Measurements from ENCODE around the gene LMX1B.

LMX1B gene

DNA sequence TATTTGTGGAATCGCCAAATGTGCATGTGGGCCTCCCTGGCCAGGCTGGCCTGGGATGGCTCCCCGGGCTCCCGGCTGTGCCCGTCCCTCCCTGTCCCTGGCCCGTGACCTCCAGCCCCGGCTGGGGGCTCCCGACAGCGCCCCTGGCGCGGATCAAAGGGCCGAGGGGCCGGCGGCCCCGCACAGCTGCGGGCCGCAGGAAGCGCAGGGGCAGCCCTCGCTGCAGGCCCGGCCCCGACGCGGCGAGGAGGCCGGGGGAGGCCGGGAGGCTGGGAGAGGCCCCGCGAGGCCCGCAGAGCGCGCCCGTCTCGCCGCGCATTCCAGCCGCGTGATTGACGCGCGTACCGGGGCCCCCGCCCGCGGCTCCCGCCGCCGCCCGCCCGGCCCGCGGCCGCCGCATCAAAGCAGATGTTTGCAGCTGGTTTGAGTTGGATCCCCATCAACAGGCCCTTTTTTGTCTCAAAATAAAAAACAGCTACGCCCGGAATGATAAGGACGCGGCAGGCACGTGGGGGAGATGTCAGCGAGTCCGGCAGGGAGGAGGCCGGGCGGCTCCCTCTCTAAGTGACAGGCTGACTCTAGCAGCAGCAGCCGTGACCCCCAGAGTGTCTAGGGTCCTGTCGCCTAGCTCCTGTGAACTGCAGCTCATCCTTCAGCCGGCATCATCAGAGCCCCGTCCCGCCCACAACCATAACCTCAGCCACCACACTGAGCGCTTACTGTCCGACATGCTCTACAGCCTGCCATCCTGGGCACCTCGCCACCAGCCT lies 69.4 kb downstream of the LMX1B start:
- DNase-seq, result no peak

DNA sequence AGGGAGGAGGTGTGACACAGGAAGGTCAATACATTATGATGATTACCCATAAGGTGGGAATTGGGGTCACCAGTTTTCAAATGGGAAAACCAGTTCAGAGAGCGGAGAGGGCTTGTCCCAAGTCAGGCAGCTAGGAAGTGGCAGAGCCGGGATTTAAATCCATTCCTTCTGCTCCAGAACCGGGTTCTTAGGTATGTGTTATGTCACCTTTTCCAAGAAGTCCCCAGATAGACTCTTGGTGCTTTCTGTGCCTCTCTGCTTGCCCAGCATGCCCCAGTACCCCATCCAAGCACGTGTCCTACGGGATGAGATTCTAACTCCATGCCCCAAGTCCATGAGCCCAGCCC lies 69.9 kb downstream of the LMX1B start:
- no peak for DNase-seq

DNA sequence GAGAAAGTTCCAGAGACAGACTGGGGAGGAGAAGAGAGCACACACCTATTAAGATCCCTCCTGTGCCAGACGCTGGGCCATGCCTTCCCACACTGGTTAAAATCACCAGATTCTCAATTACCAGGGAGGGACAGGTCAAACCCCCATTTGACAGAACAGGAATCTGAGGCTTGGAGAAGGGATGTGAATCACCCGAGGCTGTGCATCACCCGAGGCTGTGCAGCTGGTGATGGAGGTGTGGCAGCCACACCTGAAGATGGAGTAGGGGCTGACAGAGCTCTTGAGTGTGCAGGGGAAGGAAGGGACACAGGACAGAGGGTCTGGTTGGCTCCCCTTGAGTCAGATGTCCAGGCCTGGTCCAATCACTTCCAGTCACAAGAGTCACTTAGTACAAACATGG lies 70.6 kb downstream of the LMX1B start:
- no peak for DNase-seq

DNA sequence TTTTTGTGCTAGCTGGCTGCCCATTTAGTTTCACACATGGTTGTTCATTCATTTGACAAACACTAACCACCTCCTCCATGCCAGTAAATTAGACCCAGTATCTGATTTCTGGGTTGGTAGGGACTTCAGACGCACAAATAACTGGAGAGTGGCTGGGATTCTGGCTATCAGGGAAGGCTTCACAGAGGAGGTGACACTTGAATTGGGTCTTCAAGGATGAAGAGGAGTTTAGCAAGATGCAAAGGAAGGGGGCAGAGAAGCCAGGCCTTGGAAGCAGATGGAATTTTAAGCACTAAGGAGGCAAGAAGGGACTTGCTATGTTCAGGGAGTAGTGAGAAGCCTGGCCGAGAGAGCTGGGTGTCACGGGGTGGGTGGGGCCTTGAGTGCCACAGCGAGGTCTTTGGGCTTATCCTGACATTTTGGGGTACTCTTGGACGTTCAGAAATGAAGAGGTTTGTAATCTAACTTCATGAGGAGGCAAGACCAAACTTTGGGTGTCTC lies 71.3 kb downstream of the LMX1B start:
- no peak for DNase-seq

DNA sequence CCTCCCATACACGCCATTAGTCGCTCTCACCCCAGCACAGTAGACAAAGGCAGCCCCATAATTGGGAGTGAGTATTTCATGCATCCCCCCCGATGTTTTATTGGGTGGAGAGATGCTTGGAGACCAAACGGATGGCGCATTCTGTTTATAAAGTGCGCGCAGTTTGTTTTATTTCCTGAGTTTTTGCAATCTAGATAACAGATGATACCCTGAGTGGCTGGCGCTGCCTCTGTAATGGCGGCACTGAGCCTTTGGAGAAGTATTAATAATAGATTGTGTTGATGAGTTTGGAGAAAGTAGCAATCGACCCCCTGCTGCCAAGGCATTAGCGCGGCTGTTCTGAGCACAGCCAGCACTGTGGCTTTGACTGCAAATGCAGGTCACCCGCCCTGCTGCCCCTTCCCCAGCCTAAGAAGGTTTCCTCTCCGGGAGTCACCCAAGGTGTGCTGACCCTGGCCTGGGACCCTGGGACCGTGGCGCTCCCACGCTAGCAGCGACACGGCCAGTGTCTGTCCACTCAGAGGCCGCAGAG lies 74.3 kb downstream of the LMX1B start:
- no peak for DNase-seq

DNA sequence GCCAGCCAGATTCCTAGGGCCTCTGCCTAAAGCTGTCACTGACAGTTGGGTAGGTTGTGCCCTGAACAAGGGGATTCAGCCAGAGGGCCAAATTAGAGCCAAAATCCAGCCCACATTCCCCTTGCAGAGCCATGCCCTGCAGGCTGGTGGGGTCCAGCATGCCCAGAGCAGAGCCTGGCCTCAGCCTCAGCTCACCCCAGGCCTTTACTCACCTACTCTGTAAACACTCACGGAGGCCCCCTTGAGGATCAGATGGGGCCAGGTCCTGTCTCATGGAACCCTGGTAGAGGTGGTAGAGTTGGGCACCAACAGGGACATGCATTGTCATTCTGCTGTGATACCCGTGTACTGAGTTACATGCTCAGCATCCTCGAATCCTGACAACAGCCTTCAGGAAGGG lies 74.9 kb downstream of the LMX1B start:
- DNase-seq, result no peak

DNA sequence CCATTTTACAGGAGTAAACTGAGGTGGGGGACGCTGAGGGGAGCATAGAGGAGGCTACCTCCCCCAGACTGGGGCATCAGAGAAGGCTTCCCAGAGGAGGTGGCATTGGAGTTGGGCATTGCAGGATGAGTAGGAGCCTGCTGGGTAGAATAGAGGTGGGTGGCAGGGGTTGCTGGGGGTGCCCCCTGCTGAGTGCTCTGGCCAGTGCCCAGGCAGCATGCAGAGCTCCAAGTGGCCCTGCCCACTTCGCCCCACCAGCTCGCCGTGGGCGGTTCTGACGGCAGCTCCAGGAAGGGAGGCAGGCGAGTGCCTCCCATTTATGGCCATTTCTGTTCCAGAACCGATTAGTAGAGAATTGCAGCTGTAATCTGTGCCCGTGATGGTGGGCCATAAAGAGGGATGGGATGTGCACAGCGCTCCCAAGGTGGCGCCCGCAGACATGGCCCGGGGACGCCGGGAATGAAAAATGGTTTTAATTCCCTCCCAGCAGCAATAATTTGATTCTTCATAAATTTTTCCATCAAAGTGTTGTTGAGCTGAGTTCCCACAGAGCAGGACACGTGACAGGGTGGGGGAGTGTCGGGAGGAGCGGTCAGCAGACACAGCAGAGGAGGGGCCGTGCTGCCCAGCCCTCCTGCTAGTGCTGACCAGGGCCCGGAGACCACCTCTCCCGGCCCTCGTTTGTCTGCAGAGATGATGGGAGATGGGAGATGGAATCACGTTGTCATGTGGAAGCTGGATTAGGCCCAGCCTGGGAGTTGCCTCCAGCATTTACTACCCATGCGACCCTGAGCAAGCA lies 75.5 kb downstream of the LMX1B start:
- DNase-seq, result no peak

DNA sequence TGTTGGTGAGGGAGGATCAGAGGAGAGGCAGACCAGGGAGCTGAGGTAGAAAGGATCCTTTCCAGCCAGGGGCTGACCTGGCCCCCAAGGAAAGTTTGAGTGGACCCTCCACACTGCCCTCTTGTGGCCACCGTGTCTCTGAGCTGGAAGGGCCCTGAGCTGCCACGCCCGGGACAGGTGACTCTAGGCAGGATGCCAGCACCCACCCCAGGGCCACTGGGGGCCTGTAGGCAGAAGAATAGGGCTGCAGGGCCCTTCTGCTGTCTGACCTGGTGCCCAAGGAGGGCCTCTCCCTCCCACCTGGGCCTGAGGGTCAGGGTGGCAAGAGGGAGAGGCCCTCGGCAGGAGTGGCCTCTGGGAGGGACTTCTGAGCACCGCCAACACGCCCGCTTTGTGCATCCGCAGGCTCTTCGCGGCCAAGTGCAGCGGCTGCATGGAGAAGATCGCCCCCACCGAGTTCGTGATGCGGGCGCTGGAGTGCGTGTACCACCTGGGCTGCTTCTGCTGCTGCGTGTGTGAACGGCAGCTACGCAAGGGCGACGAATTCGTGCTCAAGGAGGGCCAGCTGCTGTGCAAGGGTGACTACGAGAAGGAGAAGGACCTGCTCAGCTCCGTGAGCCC lies 76.8 kb downstream of the LMX1B start:
- DNase-seq, result peak; percentile 39

DNA sequence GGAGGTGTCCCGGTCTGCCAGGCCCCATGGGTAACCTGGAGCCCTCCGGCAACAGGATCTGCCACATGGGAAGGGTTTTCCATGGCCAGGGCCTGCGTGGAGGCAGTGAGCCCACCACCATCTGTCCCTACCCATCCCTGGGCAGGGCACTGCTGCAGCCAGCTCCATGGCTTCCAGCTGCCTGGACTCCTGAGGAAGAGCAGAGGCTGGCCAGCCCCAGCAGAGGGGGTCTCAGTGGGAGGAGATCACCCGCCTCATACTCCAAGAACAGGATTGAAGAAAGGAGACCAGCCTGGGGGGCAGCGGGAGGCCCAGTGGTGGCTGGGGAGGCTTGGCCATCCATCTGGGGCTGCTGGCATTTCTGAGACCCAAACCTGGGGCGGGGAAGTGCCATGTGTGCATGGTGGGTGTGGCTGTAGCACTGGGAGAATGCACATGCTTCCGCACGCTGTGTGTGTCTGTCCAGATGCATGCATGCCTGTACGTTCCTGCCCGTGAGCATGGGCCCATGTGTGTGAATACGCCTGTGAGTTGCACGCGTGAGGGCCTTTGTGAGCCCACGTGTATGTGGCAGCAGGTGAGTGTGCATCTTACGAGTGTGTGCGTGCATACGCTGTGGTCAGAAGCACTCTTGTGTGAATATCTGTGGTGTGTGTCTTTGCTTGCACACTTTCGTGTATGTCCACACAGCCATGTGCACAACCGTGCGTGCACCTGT lies 78.5 kb downstream of the LMX1B start:
- no peak for DNase-seq

DNA sequence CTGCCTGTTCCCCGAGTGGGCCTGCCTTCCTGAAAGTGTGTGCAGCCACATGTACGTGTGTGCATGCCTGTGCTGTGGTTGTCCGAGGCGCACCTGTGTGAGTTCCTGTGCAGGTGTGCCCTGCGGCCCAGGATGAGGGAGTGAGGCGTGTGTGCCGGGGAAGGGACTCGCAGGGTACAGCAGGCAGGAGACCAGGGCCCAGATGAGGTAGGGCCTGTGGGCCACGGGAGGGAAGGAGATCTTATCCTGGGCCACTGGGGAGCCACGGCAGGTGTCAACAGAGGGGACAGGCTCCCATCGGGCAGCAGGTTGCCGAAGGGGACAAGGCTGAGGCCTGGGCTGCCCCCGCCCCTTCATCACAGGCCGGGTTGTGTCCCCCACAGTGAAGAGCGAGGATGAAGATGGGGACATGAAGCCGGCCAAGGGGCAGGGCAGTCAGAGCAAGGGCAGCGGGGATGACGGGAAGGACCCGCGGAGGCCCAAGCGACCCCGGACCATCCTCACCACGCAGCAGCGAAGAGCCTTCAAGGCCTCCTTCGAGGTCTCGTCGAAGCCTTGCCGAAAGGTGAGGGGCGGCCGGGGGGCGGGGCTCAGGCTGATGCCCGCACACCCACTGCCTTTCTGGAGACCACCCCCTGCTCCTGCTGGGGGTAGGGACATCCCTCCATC lies 79.2 kb downstream of the LMX1B start:
- no peak for DNase-seq

DNA sequence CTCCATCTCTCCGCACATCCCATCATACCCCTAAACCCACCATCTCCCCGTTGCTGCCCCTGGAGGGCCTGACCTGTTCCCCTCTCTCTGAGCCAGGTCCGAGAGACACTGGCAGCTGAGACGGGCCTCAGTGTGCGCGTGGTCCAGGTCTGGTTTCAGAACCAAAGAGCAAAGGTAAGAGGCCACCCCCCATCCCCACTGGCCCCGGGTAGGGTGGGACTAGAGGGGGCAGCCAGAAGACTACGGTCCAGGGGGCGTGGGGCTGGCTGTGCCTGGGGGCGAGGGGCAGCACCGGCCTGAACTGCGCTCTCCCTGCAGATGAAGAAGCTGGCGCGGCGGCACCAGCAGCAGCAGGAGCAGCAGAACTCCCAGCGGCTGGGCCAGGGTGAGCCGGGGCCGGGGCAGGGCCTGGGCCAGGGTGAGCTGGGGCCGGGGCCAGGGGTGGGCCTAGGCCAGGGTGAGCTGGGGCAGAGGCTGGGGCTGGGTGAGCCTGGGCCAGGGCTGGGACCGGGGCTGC lies 79.8 kb downstream of the LMX1B start:
- DNase-seq, result no peak

DNA sequence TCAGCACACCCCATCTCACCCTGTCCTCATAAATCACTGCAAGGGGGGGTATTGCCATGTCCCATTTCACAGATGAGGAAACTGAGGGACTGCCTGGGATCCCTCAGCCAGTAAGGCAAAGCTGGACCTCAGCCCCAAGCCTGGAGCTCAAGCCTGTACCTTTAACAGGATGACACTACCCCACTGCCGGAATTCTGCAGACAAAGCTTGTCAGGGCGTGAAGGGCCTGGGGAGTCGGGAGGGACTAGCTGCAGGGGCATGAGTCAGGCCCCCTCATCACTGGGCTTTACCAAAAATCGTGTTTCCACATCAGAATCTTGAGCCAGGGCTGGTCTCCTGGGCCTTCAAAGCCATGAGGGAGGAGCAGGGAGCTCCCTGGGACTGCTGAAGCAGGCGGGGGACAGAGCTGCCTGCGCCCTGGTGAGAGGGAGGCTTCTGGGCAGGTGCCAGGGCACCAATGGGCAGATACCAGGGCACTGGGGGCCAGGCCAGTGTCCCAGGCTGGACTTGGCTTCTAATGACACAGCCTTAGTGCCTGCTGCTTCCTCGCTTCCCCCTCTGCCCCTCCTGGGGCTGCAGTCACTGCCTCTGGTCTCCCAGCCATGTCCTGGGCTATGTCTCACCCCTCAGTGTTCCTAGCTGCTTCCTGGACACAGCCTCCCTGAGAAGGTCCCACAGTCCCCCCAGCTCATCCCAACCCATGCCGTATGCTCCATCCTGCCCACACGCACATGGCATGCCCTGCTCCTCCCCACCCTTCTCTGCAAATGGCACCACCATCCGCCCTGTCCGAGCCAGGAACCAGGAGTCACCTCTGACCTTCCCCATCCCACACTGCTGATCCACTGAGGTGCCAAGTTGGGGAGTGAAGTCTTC lies 80.7 kb downstream of the LMX1B start:
- DNase-seq, result no peak

DNA sequence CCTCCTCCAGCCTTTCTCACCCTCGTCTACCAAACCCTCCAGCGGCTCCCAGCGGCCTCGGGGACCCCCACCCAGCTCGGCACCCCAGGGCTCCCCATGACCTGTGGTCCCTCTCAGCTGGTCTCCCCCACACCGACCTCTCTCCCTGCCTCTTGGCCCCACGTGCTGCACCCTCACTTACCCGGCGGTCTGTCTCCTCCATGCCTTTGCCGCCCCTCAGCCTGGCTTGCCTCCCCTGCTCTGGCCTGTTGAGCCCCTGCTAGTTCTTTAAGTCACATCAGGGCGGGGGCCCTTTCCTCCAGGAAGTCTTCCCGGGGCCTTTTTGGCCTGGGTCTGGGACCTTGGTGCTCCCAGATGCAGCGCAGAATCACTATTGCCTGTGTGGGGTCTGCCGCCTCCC lies 81.5 kb downstream of the LMX1B start:
- no peak for DNase-seq

DNA sequence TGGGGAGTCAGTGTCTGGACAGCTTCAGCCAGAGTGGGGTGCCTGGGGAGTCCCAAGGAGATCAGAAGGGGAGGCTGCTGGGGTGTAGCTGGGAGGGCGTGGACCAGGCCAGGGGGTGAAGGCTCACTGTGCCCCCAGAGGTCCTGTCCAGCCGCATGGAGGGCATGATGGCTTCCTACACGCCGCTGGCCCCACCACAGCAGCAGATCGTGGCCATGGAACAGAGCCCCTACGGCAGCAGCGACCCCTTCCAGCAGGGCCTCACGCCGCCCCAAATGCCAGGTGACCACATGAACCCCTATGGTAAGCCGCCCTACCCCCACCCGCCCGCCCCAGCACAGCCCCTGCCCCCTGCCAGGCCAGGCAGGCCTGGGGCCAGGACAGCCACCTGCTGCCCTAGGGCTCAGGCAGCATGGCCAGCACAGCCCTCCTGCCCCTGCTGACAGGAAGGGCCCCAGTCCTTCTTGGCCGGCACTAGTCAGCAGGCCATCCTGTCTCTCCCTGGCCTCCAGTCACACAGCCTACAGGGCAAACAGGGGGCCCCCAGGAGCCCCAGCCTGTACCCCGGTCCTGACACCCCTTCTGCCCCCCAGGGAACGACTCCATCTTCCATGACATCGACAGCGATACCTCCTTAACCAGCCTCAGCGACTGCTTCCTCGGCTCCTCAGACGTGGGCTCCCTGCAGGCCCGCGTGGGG lies 82.1 kb downstream of the LMX1B start:
- no peak for DNase-seq

DNA sequence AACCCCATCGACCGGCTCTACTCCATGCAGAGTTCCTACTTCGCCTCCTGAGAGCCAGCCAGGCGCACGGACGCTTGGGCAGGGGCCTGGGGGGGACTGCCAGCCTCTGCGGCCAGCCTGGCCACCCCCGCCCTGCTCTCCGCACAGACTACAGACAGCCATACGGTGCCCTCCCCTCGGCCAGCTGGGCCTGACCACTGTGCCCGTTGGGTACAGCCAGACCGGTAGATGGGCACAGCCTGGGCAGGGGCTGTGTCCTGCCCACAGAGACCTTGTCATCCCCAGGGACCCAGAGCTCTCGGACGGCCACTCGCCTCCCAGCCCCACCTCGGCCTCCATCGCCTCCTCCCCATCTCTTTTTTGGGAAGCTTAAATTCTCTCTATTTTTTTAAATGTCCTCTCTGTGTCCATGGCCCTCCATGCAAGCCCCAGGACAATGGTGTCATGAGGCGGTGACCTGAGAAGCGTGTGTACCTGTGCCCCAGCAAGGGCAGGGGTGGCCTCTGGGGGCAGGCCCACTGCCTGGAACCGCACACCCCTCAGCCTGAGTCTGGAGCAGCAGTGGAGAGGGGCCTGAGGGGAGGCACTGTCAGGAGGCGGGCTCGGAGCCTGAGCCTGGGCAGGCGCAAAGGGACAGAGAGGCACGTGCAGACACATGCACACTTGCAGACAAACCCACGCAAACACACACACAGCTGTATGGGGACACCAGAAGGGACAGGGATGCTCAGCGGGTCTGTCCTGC lies 82.8 kb downstream of the LMX1B start:
- DNase-seq, result no peak

DNA sequence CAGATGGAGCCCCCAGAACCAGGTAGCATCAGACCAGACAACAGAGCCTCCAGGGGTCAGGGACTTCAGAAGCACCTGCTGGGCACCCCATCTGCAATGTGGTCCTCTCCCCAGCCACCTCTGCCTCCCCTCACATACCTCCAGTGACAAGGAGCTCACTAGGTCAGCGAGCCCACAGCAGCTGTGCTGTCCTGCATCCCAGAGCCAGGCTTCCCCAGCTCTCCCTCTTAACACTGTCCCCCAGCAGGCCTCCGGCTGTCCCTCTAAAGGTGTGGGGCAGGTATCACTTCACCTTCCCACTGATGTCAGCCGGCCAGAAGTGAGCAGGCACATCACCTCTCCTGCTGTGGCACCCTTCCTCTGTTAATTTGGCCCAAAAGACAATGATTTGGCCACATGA lies 83.6 kb downstream of the LMX1B start:
- no peak for DNase-seq

DNA sequence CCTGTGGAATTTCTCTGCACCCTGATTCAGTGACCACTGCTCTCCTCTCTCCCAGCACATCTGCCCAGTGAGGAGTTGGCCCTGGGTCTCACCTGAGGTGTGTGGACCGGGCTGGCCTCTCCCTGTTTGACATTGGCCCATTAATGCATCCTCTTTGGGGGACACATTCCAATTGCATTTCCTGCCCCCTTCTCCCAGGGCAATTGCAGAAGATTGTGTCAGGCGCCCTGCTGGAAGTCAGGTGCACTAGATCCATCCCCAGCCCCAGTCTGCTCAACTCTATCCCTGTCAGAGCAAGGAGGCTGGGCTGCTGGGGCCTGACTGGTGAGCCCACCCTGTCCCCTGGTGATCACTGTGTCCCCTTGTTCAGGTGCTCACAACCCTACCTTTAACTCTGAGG lies 84.5 kb downstream of the LMX1B start:
- DNase-seq, result no peak

DNA sequence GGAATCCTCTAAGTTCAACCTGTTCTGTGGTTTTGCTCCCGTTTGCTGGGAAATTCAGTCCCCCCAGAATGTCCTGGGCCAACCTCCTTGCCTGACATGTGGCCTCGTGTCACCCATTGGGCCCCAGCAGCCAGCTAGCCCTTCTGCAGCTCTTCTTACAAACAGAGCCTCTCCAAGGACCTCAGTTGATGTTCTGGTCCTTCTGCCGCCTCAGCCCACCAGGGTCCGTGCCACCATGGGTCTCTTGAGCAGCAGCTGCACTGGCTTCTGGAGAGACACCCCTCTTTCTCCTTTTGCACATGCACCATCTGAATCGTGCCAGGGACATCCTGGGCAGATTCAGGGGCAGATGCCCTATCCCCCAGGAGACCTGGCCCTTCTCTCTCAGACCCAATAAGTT lies 85.0 kb downstream of the LMX1B start:
- no peak for DNase-seq

DNA sequence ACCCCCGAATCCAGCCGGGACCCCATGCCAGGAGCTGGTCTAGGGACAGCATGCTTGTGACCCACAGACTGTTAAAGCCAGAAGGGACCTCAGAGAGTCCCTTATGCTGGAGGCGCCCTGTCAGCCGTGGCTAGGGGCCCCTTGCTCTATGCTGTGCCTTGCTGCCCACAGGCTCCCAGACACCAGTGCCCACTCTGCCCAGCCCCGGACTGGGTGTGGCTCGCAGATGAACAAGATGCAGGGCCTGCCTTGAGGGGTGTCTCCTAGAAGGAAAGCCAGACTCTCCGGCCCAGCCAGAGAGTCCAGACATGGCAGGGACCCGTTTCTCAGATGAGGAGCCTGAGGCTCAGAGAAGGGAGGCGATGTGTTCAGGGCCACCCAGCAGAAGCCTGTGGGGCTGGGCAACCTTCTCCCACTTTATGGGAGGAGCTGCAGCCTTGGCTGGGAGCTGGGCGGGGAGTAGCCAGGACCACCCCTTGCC lies 85.7 kb downstream of the LMX1B start:
- DNase-seq, result no peak

DNA sequence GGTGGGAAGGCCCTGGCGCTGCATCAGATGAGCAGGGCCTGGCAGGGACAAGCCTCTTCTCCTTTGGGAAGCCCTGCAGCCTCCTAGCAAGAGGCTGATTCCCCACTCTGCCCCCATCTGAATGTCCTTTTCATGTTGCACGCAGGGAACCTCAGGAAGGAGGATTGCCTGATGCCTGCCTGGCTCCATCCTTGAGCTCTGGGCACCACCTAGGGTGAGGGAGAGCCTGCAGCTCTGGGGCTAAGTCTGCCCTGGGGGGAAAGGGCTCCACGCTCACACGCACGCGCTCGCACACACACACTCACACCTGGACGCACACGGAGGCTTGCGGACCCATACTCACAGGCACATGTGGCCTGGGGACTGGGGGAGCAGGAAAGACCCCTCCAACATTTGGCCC lies 86.6 kb downstream of the LMX1B start:
- DNase-seq, result no peak
